GM21529 (cell line): ENCODE results near the gene C14orf132.
"Not testable (repeated sequence)": the region's sequence is repeated elsewhere in the genome, so short reads cannot be mapped to it uniquely, and the experiment has no call there.

Source experiments
- ATAC-seq: cut with Tn5 transposase; IDR thresholded peaks from one replicate; pipeline ENCODE4 v1.9.1; 2021; ENCODE audit not compliant: unreplicated experiment

C14orf132 gene

GRCh38 chr14:96038920-96039632 is at the start of gene C14orf132:
TSS of gene C14orf132 (plus strand) at chr14:96039362. CDS start at chr14:96039501, 139 bp downstream.
- ATAC-seq: peak; percentile 67

DNA sequence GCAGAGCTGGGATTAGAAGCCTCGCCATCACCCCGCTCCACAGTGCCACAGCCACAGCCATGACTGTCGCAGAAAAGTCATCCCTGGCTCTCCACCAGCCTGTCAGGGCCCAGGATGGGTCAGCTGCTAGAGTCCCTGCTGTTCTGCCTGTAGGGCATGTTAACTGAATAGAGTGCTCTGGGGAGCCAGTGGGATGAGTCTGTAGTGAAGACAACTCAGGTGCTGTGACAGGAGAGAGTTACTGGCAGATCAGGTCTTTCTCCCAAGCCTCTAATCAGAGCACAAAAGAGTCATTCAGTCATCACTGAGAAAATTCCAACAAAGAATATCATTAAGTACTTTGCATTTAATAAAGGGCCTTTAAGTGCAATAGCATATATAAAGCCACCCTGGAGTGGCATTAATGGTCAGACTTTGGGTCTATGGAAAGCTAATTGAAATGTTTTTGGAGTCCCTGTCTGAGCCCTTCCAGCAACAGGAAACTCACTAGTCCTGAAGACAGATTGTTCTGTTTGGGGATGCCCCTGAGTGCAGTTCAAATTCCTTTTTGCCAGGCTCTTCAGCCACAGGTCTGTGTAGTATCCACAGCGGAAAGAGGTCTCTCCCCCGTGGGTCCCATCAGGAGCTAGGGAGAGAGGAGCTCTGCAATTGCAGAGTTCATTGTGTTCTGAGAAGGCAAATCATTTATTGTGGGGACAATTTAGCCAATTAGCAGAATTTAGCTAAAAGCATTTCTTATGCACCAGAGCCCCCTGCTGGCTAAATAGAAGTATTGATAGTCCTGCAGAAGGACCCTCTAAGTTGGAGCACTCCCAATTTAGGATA is 45.2 kb upstream of the C14orf132 start:
- ATAC-seq: no peak

- no peak for ATAC-seq
These were observed 44.6 kb upstream of the C14orf132 start for GRCh38 chr14:95994593-95994928.

- ATAC-seq: no peak
These were observed 40.5 kb upstream of the C14orf132 start for GRCh38 chr14:95998656-95999055.

- no peak for ATAC-seq
These were observed 37.2 kb upstream of the C14orf132 start for GRCh38 chr14:96001866-96002497.

DNA sequence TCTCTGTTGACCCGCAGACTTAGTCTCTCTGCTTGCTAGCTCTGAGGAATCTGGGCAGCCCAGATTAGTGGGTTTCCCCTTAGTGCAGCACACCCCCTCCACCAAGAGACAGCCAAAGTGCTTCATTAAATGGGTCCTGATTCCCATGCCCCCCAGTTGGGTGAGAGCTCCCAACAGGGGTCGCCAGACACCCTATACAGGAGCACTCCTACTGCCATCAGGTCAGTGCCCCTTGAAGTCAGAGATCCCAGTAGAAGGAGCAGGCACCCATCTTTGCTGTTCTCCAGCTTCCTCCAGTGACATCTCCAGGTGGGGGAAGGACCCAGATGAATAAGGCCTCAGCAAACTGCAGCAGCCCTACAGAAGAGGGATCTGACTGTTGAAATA is 36.7 kb upstream of the C14orf132 start:
- no peak for ATAC-seq

DNA sequence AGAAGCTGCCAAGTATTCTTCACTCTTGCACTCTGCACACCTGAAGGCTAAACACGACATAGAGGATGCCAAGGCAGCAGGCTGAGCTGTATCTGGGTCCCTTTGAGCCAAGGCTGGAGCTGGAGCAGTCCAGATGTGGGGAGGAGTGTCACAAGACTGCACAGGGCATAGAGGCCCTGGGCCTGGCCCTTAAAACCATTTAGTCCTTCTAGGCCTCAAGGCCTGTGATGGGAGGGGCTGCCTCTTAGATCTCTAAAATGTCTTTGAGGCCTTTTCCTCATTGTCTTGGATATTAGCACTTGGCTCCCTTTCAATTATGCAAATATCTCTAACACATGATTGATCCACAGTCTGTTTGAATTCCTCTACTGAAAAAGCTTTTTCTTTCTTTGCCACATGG is 28.0 kb upstream of the C14orf132 start:
- no peak for ATAC-seq

- no peak for ATAC-seq
These were observed 27.6 kb upstream of the C14orf132 start for GRCh38 chr14:96011607-96012006.

GRCh38 chr14:96012757-96013156 is 26.4 kb upstream of the C14orf132 start:
- not testable (repeated sequence) for ATAC-seq

- ATAC-seq: no peak
These were observed 25.0 kb upstream of the C14orf132 start for GRCh38 chr14:96014176-96014575.

DNA sequence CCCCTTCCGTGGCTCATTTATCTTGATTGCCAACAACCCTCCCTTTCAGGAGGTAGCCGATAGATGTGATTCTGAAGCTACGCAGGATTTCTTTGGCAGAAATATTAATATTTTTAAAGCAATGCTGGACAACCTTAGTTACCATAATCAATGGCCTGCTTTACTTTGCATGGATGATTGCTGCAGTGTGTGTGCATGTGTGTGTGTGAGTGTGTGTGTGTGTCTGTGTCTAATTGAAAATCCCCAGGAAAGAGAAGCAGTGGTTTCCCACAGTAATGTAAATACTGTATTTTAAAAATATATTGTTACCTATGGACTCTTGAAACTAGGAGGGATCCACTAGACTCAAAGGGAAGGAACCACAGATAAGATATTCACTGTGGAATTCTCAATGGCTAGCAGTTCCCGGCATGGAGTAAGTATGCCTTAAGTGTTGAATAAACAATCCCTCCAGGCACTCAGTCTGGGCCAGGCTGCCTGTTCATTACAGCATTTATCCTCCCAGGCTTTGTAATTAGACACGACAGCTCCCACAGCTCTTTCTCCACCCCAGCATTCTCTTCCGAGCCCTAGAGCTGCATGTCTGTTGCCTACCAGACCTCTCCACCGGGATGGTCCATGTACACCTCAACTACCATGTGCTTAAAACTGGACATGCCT is 22.5 kb upstream of the C14orf132 start:
- no peak for ATAC-seq

GRCh38 chr14:96017882-96018281 is 21.3 kb upstream of the C14orf132 start:
- ATAC-seq: no peak

GRCh38 chr14:96027431-96028355 is 11.5 kb upstream of the C14orf132 start:
- no peak for ATAC-seq

DNA sequence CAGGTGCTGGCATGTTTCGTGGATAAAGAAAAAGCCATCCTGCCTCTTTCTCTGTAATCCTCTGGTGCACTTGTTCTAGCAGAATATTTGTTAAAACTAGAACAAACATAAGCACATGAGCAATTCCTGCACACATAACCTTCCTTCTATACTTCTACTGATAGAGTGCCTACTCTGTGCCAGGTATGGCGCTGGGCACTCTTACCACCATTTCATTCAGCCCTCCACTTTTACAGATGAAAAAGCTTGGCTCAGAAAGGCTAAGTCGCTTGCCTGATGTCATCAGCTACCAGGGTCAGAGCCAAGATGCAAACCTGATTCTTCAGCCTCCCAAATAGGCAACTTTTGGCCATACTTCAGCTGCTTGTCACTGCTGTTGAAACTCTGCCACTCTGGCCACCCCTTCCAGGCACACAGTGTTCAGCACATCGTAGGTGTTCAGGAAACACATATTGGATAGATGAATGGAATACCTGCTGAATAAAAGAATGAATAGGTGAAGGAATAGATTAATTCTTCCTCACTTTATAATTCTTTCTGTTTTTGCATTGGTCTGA is 10.0 kb upstream of the C14orf132 start:
- no peak for ATAC-seq

DNA sequence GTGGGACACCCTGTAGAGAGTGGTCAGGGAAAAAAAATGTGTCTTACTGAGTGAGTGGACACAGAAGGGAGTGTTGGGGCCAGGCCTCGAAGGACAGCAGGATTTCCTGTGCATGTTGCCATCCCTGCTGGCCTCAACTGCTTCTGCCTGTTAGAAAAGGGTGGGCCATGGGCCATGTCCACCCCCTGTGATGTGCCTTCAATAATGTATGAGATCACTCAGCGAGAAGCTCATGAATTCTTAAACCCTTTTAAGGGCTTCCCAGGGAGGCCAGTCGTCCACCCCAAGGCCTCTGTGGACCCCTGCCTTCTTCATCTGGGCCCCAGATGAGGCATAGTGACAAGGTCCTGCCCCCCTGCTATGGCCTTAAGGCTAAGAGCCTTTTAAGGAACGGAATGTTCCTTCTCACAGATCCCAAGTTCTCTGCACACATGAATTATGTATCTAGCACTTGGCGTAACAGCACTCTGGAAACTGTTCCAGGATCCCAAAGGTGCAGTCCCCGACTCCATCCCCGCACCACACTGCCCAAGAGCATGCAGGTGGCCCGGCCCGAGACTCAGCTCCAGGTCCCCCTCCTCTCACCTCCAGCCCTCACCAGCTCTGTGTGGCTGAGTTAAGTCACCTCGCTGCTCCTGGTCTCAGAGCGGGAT is 8.9 kb upstream of the C14orf132 start:
- no peak for ATAC-seq

DNA sequence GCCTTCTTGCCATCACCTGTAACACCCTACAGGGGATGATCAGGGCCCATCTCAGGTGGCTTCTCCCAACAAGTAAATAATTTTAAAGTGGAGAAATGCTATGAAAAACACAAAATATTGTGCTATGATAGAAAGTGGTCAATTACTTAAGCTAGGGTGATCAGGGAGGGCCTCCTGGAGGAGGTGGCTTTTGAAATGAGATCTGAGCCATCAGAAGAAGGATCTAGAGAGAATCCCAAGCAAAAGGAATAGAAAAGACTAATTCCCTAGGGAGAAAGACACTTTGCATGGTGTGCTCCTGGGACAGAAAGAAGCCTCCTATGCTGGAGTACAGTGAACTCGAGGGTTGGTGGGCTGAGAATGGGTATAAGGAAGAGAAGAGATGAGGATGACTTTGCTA is 7.5 kb upstream of the C14orf132 start:
- ATAC-seq: no peak

DNA sequence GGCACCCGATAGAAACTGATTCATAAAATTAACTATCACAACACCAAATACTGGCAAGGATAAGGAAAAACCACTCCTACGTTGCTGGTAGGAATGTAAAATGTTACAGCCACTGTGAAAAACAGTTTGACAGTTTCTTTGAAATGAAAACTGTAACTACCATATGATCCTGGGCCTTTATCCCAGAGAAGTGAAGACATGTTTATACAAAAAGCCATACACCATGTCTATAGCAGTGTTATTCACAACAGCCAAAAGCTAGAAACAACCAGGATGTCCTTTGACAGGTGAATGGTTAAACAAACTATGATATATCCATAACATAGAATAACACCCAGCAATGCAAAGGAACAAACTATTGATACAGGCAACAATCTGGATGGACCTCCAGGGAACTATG is 3.7 kb upstream of the C14orf132 start:
- ATAC-seq: no peak

DNA sequence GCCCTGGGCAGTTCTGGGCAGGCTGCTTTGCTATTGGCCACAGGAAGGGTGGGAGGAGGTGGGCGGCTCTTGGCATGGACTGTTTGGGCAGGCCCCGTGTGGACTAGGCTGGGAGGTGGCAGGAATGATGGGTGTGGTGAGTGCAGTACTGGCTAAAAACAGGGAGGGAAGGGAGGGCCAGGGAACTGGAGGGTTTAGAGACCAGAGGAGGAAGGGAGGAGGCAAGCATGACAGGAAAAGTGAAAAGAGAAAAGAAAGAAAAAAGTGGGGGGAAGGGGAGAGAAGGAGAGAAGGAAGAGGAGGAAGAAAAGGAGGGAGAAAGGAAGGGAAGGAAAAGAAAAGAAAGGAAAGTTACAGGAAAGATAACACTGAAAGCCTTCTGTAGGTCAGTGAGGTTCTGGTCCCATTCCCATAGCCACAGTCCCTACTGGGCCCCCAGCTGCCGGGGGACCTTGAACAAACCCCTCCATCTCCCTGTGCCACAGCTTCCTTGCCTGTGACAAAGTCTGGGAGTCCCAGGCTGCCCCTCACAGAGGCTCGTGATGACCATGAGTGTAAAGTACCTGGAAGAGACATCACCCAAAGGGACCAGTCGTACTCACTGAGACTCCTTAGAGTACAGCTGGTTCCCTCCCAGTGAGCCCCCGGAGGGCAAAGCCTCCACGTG is 1.1 kb upstream of the C14orf132 start:
- no peak for ATAC-seq

DNA sequence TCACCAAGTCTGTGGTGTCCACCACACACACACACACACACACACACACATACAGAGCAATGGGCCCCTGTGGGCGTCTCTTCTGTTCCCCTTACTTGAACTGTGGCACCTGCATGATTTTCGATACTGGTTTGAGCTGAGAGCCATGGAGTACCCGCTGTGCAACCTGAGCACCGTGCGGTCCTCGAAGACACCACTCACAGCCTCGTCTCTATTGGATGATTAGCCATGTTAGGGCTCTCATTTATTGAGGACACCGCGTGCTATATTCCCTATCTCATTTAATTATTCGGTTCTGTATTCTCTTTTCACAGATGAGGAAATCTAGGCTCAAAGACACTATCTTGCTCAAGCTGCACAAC is 623 bp upstream of the C14orf132 start:
- ATAC-seq: no peak
